IMR-90 (cell line): ENCODE measurements around the gene CCDC198. TPM values are rescaled to one million over a fixed set of nuclear protein-coding genes. Genes with fewer than 3 reads are reported as not detected.

Experiments used
- ATAC-seq: fragments of 200-7000 bp; cut with Tn5 transposase; 2 replicates; pipeline ENCODE4 v1.9.1; 2020; ENCODE audit warnings: low read depth, mild to moderate bottlenecking, moderate library complexity
- BruUV-seq: library from RNA; stranded (reverse); fragments of 400-500 nt; replicated peaks from 2 replicates; lab custom pipeline; 2021; lab: Mats Ljungman, UMichigan
- CTCF ChIA-PET: fragments of 300-600 bp; formaldehyde crosslinking; extraction: SDS; loops from one replicate; lab custom pipeline; 2021; ENCODE audit warnings: antibody characterized with exemption; lab: Yijun Ruan, JAX
- POLR2A ChIA-PET: fragments of 300-600 bp; sonication (Branson Sonifier 250); formaldehyde crosslinking; loops from one replicate; lab custom pipeline; 2022; ENCODE audit warnings: antibody characterized with exemption; ENCODE audit not compliant: unreplicated experiment; lab: Charles Lee
- DNase-seq: peaks from one replicate; pipeline ENCODE4 v3.0.0; 2013
- H2AFZ ChIP-seq: replicated peaks from 2 replicates; pipeline ENCODE3; 2013; ENCODE audit warnings: low read length, mild to moderate bottlenecking; ENCODE audit not compliant: poor library complexity
- H2AK5ac ChIP-seq: 2 replicates; pipeline ENCODE4 v1.6.1; 2013; ENCODE audit warnings: low read depth, low read length, inconsistent platforms
- H2AK9ac ChIP-seq: replicated peaks from 2 replicates; pipeline ENCODE3; 2013; ENCODE audit warnings: mild to moderate bottlenecking, low read depth, low read length, moderate library complexity; ENCODE audit not compliant: poor library complexity
- H2BK120ac ChIP-seq: 2 replicates; pipeline ENCODE4 v1.6.1; 2013; ENCODE audit warnings: low read depth, low read length, inconsistent platforms
- H2BK15ac ChIP-seq: 3 replicates; pipeline ENCODE4 v1.6.1; 2013; ENCODE audit warnings: low read depth, low read length, inconsistent platforms
- H2BK20ac ChIP-seq: 2 replicates; pipeline ENCODE4 v1.6.1; 2013; ENCODE audit warnings: low read depth, mild to moderate bottlenecking, inconsistent platforms, low read length, moderate library complexity
- H2BK5ac ChIP-seq: 2 replicates; pipeline ENCODE4 v1.6.1; 2013; ENCODE audit warnings: mild to moderate bottlenecking, low read depth, low read length, inconsistent platforms; ENCODE audit not compliant: poor library complexity, severe bottlenecking
- H3K14ac ChIP-seq: replicated peaks from 2 replicates; pipeline ENCODE4 v1.6.1; 2013; ENCODE audit warnings: low read depth, low read length, inconsistent platforms
- H3K18ac ChIP-seq: 2 replicates; pipeline ENCODE4 v1.6.1; 2013; ENCODE audit warnings: low read depth, low read length, control low read depth
- H3K23ac ChIP-seq: 2 replicates; pipeline ENCODE4 v1.6.1; 2013; ENCODE audit warnings: low read depth, low read length, inconsistent platforms
- H3K27ac ChIP-seq: 2 replicates; pipeline ENCODE4 v1.5.1; 2013; ENCODE audit warnings: mild to moderate bottlenecking, control low read depth, low read length; ENCODE audit not compliant: insufficient read depth
- H3K27me3 ChIP-seq: 2 replicates; pipeline ENCODE4 v1.6.1; 2013; ENCODE audit warnings: low read length; ENCODE audit not compliant: control insufficient read depth, insufficient read depth
- H3K36me3 ChIP-seq: 2 replicates; pipeline ENCODE4 v1.6.1; 2013; ENCODE audit warnings: low read length, mixed read lengths; ENCODE audit not compliant: control insufficient read depth, insufficient read depth
- H3K4ac ChIP-seq: 2 replicates; pipeline ENCODE4 v1.6.1; 2013; ENCODE audit warnings: low read depth, low read length, inconsistent platforms
- H3K4me1 ChIP-seq: 2 replicates; pipeline ENCODE4 v1.6.1; 2013; ENCODE audit warnings: low read length, mixed read lengths; ENCODE audit not compliant: control insufficient read depth, insufficient read depth
- H3K4me2 ChIP-seq: 2 replicates; pipeline ENCODE4 v1.6.1; 2013; ENCODE audit warnings: low read depth, mild to moderate bottlenecking, control low read depth, low read length, moderate library complexity
- H3K4me3 ChIP-seq: 2 replicates; pipeline ENCODE4 v1.5.1; 2013; ENCODE audit warnings: low read depth, mild to moderate bottlenecking, control low read depth, low read length, moderate library complexity; ENCODE audit not compliant: insufficient read depth
- H3K56ac ChIP-seq: 2 replicates; pipeline ENCODE4 v1.6.1; 2013; ENCODE audit warnings: low read length, inconsistent platforms; ENCODE audit not compliant: insufficient read depth; ENCODE audit errors: extremely low read depth
- H3K79me1 ChIP-seq, 2 experiments: 2 replicates each; pipeline ENCODE4 v1.6.1; 2013; ENCODE audit warnings: low read length in 2 of 2, inconsistent platforms in 1 of 2, low read depth in 1 of 2
- H3K9ac ChIP-seq: 2 replicates; pipeline ENCODE4 v1.6.1; 2013; ENCODE audit warnings: low read depth, low read length, control low read depth
- H3K9me1 ChIP-seq: 2 replicates; pipeline ENCODE4 v1.6.1; 2013; ENCODE audit warnings: low read length, inconsistent platforms; ENCODE audit not compliant: insufficient read depth
- H3K9me3 ChIP-seq: 2 replicates; pipeline ENCODE4 v1.6.1; 2013; ENCODE audit warnings: low read length; ENCODE audit not compliant: control insufficient read depth, insufficient read depth
- H4K20me1 ChIP-seq: 2 replicates; pipeline ENCODE4 v1.6.1; 2013; ENCODE audit warnings: low read length, inconsistent platforms; ENCODE audit not compliant: insufficient read depth
- H4K5ac ChIP-seq: 2 replicates; pipeline ENCODE4 v1.6.1; 2013; ENCODE audit warnings: mild to moderate bottlenecking, low read depth, low read length, control low read depth
- H4K8ac ChIP-seq, 2 experiments: 2 replicates each; pipeline ENCODE4 v1.6.1; 2013; ENCODE audit warnings: low read depth in 2 of 2, low read length in 2 of 2, control low read depth in 1 of 2, inconsistent platforms in 1 of 2
- H4K91ac ChIP-seq: 2 replicates; pipeline ENCODE4 v1.6.1; 2013; ENCODE audit warnings: low read depth, low read length, inconsistent platforms; ENCODE audit not compliant: insufficient read depth
- CEBPB ChIP-seq: IDR thresholded peaks from 2 replicates; pipeline ENCODE4 v1.6.1; 2012; ENCODE audit warnings: low read depth, low read length, improper control_type of control experiment
- CHD1 ChIP-seq: IDR thresholded peaks from 2 replicates; pipeline ENCODE4 v1.6.1; 2012; ENCODE audit warnings: low read depth, low read length, improper control_type of control experiment
- CTCF ChIP-seq: conservative IDR thresholded peaks from 2 replicates; pipeline ENCODE4 v1.5.1; 2012; ENCODE audit warnings: mild to moderate bottlenecking, low read depth, low read length, improper control_type of control experiment
- FOS ChIP-seq: fragments of 150-350 bp; IDR thresholded peaks from 2 replicates; pipeline ENCODE4 v1.6.1; 2016; ENCODE audit warnings: low read depth, low read length
- MAFK ChIP-seq: IDR thresholded peaks from 2 replicates; pipeline ENCODE4 v1.6.1; 2012; ENCODE audit warnings: low read depth, low read length, improper control_type of control experiment
- MXI1 ChIP-seq: IDR thresholded peaks from 2 replicates; pipeline ENCODE4 v1.6.1; 2012; ENCODE audit warnings: low read depth, mild to moderate bottlenecking, low read length, moderate library complexity, borderline replicate concordance
- NFE2L2 ChIP-seq: fragments of 150-350 bp; IDR thresholded peaks from 2 replicates; pipeline ENCODE4 v1.6.1; 2016; ENCODE audit warnings: low read depth, mild to moderate bottlenecking, low read length
- POLR2A ChIP-seq: IDR thresholded peaks from 2 replicates; pipeline ENCODE4 v1.6.1; 2012; ENCODE audit warnings: mild to moderate bottlenecking, low read depth, low read length
- RAD21 ChIP-seq: IDR thresholded peaks from 2 replicates; pipeline ENCODE4 v1.6.1; 2012; ENCODE audit warnings: low read length, improper control_type of control experiment
- RCOR1 ChIP-seq: IDR thresholded peaks from 2 replicates; pipeline ENCODE4 v1.6.1; 2012; ENCODE audit warnings: mild to moderate bottlenecking, low read length, improper control_type of control experiment; ENCODE audit not compliant: insufficient replicate concordance
- SMC3 ChIP-seq: fragments of 150-350 bp; IDR thresholded peaks from 2 replicates; pipeline ENCODE4 v1.6.1; 2016; ENCODE audit warnings: low read depth, mild to moderate bottlenecking, antibody characterized with exemption, low read length, moderate library complexity
- USF2 ChIP-seq: fragments of 150-350 bp; IDR thresholded peaks from 2 replicates; pipeline ENCODE4 v1.6.1; 2017; ENCODE audit warnings: mild to moderate bottlenecking, antibody characterized with exemption, low read length, low read depth
- WGBS, 2 experiments: methylation state at CpG; one replicate each; pipeline versions ENCODE4 v1.1.5 to v1.1.7; 2013; ENCODE audit warnings: missing lambda C conversion rate in 2 of 2; ENCODE audit not compliant: insufficient read length in 1 of 2; ENCODE audit errors: extremely low coverage in 2 of 2; 5-methylcytosine and 5-hydroxymethylcytosine counted together
- dilution Hi-C: fragments of 300-500 bp; cut with HindIII; formaldehyde crosslinking; loops from one replicate; pipeline ENCODE4 v1.14.3; 2018; ENCODE audit warnings: low sequenced_read_pairs; ENCODE audit not compliant: unreplicated experiment
- in situ Hi-C: fragments of 300-500 bp; cut with MboI; formaldehyde crosslinking; loops from 3 replicates; pipeline ENCODE4 v1.14.3; 2019; ENCODE audit warnings: low sequenced_read_pairs, inconsistent platforms, mixed read lengths
- intact Hi-C: fragments of 100-400 bp; cut with micrococcal nuclease; formaldehyde crosslinking; loops from 2 replicates; pipeline ENCODE4 v1.10.0; 2022
- polyA plus RNA-seq, 3 experiments: library from polyadenylated mRNA; depleted of rRNA; stranded (reverse); fragments of >200 nt; gene quantifications; 2 replicates each; pipeline ENCODE4 v1.2.3, GENCODE V29; 2012; ENCODE audit warnings: low replicate concordance in 1 of 3
- total RNA-seq: library from RNA; depleted of rRNA; stranded (reverse); fragments of >200 nt; gene quantifications from 2 replicates; pipeline ENCODE4 v1.2.3, GENCODE V29; 2012

CCDC198 gene
- total and polyA plus RNA-seq, 2 of the 4 experiments (the other 2 are of a cell fraction) = not detected

- intact Hi-C loops (no loop called here), in situ Hi-C loops (no loop called here), dilution Hi-C loops (no loop called here)
- Histone ChIP-seq H2BK20ac (no peak overlapping the region), H3K23ac (no peak overlapping the region), H2BK5ac (no peak overlapping the region), H2AK5ac (no peak overlapping the region), H4K91ac (no peak overlapping the region), H3K18ac (no peak overlapping the region), H2AK9ac (no peak overlapping the region), H3K56ac (no peak overlapping the region), H2BK120ac (no peak overlapping the region), H3K79me1 (no peaks in the 10 kb centered on the region), H3K27ac (no peak overlapping the region), H2AFZ (no peak overlapping the region), H3K36me3 (no peaks in the 10 kb centered on the region), H3K4ac (no peak overlapping the region), H3K4me2 (no peak overlapping the region), H4K8ac (no peak overlapping the region), H3K9ac (no peak overlapping the region), H3K9me1 (no peaks in the 10 kb centered on the region), H3K14ac (no peak overlapping the region), H3K27me3 (no peaks in the 10 kb centered on the region), H2BK15ac (no peak overlapping the region), H4K20me1 (no peaks in the 10 kb centered on the region), H4K5ac (no peak overlapping the region), H3K4me1 (no peaks in the 10 kb centered on the region), H3K4me3 (no peak overlapping the region), H3K9me3 (no peaks in the 10 kb centered on the region)
- ChIA-PET CTCF (no interaction called here), POLR2A (no interaction called here)
- DNase-seq (no peak), ATAC-seq (no peak)
- no TSS peak for BruUV-seq
- 90% methylated on average over 2 of the region's 5 CpGs; no CpG with 5 or more reads in 1 of the 2 experiments for WGBS, 2 experiments
- TF ChIP-seq CHD1 (no peak), USF2 (no peak), SMC3 (no peak), POLR2A (no peak), CEBPB (no peak), CTCF (no peak), MXI1 (no peak), RAD21 (no peak), FOS (no peak), RCOR1 (no peak), MAFK (no peak), NFE2L2 (no peak)
These were observed 31.8 kb downstream of the CCDC198 start for GRCh38 chr14:57461777-57462320.
